Measurements from ENCODE around the gene ARHGAP10.

GRCh38 chr4:147740176-147740575 lies 8.3 kb downstream of the ARHGAP10 start:
- no peak for TF ChIP-seq CTCF (IDR thresholded peaks at IDR 0.05)
- TF ChIP-seq POLR2A (IDR thresholded peaks at IDR 0.05), result no peak
